RPMI8226 (cell line): Measurements from ENCODE around the gene NDUFS4.
"Not testable (repeated sequence)": the region's sequence is repeated elsewhere in the genome, so short reads cannot be mapped to it uniquely, and the experiment has no call there.

Experiments
- DNase-seq: peaks from one replicate; pipeline ENCODE4 v3.0.0-alpha.2; 2015

NDUFS4 gene

DNA sequence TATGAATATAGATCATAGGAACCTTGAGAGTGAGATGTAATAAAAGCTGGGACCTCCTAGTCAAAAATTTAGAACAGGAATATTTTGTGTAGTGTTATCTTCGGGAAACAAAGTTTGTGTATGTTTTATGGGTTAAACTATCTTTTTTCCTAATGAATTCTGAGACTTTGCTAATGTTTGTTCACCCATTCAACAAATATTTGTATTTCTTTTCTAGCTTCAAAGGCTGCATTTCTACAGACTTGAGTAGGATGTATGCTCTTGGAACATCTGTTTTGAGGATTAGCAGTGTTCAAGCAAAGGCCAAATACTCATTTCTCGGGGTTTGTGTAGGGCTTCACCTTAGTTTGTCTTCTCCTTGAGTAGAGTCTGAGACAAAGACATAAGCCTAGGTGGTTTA lies 16.2 kb downstream of the NDUFS4 start:
- DNase-seq: no peak

DNA sequence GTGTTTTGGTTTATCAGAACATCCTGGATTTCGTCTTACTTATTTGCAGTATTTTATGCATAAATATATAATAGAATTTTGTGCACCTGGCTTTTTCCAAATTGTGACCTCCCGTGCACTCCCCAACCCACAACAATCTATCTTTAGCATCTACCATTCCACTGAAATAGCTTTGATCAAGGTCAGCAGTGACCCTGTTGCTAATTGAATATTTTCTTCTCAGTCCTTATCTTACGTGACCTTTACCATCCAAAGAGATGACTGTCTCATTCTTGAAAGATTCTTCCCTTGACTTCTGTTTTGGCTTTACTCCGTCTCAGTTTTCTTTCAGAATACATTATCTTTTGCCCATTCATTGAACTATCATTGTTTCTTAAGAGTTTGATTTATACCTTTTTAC lies 18.4 kb downstream of the NDUFS4 start:
- no peak for DNase-seq

DNA sequence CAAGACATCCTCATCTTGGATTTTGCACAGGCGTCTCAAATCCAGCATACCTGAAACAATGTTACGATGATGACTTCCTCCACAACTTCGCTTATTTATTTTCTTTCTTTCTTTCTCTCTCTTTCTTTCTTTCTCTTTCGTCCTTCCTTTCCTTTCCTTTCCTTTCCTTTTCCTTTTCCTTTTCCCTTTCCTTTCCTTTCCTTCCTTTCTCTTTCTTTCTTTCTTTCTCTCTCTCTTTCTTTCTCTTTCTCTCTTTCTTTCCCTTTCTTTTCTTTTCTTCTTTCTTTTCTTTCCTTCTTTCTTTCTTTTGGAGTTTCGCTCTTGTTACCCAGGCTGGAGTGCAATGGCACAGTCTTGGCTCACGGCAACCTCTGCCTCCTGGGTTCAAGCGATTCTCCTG lies 20.1 kb downstream of the NDUFS4 start:
- DNase-seq: no peak

DNA sequence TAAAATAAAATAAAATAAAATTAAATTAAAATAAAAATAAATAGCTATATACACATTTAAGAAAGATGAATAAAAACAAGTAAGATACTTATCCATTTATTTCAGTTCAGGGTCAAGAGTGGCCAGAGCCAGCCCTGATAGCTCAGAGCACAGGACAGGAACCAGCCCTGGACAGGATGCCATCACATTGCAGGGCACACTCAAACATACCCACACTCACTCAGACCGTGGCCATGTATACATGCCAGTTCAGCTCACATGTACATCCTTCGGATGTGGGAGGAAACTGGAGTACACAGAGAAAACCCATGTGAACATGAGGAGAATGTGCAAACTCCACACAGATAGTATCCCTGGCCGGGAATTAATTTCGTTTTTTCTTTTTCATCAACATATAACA lies 21.8 kb downstream of the NDUFS4 start:
- DNase-seq: no peak

DNA sequence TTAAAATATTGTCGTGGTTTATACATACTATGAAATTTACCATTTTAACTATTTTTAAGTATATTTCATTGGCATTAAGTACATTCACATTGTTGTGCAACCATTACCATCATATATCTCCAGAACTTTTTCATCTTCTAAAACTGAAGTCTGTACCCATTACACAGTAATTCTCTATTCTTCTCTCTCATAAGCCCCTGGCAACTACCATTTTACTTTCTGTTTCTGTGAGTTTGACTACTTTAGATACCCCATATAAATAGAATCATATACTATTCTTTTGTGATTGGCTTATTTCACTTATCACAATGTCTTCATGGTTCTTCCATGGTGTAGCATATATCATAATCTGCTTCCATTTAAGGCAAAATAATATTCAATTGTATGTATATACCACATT lies 30.3 kb downstream of the NDUFS4 start:
- DNase-seq: no peak

DNA sequence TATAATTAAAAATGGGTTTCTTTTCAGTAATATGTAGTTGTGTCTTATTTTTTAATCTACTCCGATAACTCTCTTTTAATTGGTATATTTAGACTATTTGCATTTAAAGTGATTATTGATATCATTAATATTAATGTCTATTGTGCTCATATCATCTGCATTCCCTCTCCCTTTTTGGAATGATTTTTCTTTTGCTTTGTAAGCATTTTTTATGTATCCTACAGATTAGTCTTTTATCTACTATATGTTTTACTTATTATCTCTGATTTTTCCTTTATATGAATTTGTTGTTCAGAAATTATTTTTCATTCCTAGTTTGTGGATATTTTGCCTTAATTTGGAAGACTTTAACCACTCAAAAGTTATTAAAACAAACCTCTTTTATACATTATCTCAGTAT lies 34.0 kb downstream of the NDUFS4 start:
- no peak for DNase-seq

DNA sequence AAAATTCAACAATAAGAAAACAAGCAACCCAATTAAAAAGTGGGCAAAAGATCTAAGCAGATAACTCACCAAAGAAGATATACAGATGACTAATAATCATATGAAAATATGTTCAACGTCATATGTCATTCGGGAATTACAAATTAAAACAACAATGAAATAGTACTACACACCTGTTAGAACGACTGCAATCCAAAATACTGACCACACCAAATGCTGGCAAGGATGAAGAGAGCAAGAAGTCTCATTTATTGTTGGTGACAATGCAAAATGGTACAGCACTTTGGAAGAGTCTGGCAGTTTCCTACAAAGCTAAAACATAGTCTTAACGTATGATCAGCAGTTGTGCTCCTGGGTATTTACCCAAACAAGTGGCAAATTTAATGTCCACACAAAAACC lies 37.5 kb downstream of the NDUFS4 start:
- no peak for DNase-seq

DNA sequence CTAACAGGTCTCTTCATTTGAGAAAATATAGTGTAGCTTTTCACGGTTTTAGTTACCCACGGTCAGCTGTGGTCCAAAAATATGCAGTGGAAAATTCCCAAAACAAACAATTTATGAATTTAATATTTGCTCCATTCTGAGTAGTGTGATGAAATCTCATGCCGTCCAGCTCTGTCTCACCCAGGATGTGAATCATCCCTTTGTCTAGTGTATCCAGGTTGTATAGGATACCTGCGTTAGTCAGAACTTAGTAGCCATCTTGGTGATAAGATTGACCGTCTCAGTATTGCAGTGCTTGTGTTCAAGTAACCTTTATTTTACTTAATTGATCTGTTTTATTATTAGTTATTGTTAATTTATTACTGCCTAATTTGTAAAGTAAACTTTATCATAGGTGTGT lies 41.1 kb downstream of the NDUFS4 start:
- DNase-seq: no peak

DNA sequence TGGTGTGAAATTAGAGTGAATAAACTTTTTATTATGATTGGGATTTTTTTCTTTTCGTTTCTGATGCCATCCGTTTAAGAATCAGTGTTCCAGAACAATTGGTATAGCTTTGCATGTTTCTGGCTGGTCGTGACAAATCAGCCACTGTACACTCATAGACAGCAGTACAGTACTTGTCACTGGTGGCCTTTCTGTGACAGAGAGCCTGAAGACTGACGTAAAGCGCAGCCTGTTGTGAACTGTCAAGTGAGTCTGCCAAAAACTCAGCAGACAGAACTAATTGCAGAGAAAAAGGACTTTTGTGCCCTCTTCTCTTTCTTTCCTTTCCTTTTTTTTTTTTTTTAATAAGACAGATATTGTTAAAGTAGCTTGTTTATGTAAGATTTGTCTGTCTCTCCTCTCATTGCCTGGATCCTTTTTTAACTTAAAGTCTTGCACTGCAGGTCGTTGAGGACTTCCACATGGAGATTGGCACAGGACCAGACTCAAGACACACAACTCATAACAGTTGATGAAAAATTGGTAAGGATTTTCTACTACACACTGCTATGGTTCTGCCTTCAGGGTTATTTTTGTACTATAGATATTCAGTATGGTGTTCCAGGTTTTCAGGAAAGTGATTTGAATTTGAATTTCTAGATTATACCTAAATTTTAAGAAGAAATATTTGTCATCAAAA lies 42.7 kb downstream of the NDUFS4 start:
- DNase-seq: no peak

DNA sequence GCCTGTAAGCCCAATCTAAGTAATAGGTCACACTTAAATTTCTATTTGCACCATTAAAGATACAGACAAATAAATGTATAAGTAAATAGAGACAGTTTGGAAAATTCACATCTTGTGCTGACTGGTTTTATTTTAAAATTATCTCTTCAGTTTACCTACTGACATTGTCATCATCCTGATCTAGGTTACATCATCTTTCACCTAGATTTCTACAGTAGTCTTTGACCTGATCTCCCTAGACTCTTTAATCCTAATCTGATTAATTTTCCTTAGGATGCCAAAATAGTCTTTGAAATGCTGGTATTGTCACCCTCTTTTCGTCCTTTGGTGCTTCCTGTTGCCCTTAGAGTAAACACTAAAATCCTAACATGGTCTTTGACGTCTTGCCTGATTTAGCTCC lies 43.9 kb downstream of the NDUFS4 start:
- DNase-seq: no peak

DNA sequence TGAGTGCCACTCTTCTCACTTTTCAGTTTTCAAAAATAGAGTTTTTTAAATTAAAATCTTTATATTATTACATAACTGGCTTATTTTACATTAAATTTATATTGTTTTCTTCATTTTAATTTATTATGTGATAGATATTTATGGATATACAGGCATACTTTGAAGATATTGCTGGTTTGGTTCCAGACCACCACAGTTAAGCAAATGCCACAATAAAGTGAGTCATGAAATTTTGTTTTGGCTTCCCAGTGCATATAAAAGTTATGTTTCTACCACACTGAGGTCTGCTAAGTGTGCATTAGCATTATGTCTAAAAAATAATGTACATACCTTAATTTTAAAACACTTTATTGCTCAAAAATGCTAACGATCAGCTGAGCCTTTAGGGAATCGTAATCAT lies 47.4 kb downstream of the NDUFS4 start:
- DNase-seq: no peak

DNA sequence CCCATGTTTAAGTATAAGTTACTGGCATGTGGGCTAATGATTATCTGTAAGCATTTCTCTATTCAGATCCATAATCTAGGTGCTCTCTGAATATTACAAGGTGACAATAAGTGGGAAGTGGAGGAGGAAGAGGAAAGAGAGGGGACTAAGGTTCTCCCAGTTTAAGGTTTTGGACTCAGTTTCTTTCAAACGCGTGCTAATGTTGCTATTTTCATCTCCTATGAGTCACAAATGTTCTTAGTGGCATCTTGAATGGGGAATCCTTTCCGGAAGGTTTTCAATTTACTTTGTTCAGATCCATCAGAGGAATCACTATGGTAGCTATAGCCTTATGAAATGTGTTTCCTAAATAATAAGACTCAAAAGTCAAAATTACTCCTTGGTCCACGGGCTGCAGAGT lies 48.5 kb downstream of the NDUFS4 start:
- DNase-seq: not testable (repeated sequence)

DNA sequence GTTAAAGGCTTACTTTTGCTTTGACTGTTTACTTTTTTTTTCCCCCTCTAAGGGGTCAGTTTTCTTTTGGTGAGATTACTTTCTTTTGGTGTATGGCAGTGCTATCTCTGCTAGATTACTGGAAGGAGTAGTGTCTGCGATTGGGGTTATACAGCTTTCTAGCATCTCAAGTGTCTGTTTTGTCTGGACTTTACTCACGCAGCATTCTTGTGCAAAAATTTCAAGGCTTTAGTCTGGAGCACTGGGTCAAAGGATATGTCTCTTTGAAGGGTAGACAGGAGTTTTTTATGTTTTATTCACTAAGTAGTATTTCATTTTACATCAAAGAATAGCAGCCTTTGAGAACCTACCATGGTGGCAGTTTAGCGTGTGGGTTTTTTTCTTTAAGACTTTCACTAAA lies 52.6 kb downstream of the NDUFS4 start:
- DNase-seq: no peak

DNA sequence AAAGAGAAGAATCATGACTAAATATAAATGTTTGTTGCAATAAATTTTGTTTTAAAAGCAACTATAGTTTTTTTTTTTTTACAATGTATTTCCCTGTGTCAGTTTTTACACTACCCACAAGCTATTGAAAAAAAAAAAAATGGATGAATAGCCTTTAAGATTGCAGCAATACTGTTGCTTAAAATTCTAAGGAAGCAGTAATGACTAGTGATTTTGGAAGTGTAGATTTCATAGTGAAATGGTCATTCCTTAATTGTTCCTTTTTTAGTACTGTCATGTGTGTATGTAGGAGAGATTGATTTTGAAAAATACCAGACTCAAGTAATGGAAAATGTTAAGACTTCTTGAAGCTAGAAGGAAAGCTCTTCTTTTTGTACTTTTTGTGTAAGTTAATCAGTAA lies 53.1 kb downstream of the NDUFS4 start:
- DNase-seq: no peak

DNA sequence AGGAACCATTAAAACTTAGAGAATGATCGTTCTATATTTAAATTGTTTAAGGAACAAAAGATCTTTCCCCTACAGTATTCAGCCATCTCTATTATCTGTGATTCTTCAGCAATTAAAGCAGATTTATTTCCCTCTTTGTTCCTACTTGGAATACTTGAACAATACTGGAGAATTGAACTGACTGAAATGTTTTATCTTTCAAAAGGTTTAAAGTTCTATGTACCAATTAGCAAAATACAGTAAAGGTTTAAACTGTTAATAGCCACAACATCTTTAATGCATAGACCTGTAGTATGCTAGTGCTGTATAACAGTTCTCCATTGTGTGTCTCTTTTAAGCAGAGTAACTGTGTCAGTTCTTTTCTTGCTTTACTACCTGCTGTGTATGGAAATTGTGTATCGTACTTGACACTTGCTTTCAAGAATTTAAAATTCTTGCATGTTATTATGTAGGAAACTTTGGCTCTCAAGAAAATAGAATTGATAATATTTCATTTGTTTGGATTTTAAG lies 54.0 kb downstream of the NDUFS4 start:
- no peak for DNase-seq

DNA sequence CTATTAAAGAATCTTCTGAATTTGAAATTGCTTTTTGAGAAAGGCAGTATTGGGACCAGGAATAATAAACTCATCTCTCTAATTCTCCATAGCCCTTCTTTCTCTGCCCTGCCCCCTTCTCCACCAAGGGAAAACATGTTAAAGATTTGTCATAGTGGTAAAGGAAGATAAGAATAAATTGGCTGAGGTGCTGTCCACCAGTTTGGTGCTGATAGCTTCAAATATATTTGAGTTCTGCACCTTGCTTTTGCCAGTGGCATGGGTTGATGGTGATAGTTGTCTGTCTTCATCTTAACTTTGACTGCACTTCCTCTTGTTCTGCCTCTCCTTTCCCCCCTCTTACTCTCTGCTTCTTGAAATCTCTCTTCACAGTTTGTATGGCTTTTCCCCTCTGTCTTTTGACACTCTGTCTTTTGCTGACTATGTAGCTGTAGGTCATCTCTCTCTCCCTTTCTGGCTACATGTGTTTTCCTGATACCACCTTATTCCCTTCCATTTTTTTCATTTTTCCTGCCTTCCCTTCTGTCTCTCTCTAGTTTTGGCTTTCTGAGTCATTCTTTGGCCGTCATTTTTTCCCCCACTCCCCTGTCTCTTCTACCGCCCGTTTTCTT lies 56.6 kb downstream of the NDUFS4 start:
- no peak for DNase-seq

DNA sequence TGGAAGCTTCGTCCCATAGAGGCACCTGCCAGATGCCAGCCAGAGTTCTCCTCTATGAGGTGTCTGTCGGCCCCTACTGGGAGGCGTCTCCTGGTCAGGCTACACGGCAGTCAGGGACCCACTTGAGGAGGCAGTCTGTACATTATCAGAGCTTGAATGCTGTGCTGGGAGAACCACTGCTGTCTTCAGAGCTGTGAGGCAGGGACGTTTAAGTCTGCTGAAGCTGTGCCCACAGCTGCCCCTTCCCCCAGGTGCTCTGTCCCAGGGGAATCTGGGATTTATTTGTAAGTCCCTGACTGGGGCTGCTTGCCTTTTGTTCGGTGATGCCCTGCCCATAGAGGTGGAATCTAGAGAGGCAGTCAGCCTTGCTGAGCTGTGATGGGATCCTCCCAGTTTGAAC lies 70.8 kb downstream of the NDUFS4 start:
- DNase-seq: no peak

DNA sequence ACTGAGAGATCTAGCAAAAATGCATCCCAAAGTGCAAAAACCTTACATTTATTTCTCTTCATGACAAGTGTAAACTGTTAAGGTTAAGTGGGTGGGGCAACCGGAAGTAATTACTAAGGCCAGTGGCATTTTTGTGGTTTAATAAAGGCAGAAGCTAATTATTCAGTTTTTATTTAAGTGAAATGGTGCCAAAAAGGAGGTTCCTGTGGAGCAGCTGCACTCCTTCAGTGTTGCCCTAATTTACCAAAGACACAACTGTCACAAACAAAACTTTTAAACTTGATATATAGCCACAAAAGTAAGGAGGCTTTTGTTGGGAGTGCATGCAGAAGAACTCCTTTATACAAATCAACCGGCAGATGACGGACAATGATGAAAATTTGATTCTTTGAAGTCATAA lies 81.6 kb downstream of the NDUFS4 start:
- DNase-seq: no peak

DNA sequence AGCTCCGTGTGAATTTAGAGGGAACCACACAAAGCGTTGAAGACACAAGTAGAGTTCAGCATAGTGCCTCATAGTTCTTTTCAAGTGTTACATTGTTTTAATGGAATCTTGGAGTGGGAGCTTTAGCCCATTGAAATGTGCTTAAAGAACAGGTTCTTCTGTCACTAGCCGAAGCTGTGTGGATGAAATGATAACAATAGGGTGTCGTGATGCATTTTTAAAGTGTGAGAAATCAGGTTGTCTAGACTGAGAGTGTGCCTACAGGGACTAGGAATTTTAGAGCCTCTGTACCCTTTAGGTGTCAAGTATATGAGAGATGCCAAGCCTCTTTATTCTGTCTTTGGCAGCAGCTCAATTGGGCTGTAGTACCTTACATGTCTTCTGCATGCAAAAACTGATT lies 83.0 kb downstream of the NDUFS4 start:
- no peak for DNase-seq

DNA sequence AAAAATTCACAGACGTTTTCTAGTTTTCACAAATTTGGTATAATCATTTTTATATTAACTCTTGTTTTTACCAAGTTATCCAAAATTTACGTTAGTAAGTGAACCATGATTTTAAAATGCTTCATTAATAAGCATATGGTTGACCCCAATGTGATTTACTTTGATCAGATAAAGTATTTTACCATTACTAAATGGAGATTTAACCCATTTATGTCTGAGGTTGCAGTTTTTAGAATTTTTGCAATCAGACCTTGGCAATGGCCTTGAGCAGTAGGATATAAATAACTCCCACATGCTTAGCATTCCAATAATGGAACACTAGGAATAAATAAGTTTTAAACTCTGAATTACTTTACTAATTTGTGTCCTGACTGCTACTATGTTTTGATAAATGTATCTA lies 84.6 kb downstream of the NDUFS4 start:
- DNase-seq: no peak

DNA sequence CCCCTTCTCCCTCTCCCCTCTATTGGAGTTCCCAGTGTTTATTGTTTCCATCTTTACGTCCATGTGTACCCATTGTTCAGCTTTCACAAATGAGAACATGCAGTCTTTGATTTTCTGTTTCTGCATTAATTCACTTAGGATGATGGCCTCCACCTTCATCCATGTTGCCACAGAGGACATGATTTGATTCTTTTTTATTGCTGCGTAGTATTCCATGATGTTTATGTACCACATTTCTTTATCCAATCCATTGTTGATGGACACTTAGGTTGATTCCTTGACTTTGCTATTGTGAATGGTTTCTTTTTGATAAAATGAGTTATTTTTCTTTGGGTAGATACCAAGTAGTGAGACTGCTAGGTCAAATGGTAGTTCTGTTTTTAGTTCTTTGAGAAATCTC lies 88.9 kb downstream of the NDUFS4 start:
- DNase-seq: no peak

DNA sequence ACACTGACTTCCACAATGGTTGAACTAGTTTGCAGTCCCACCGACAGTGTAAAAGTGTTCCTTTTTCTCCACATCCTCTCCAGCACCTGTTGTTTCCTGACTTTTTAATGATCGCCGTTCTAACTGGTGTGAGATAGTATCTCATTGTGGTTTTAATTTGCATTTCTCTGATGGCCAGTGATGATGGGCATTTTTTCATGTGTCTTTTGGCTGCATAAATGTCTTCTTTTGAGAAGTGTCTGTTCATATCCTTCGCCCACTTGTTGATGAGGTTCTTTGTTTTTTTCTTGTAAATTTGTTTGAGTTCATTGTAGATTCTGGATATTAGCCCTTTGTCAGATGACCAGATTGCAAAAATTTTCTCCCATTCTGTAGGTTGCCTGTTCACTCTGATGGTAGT lies 100.1 kb downstream of the NDUFS4 start:
- DNase-seq: not testable (repeated sequence)

DNA sequence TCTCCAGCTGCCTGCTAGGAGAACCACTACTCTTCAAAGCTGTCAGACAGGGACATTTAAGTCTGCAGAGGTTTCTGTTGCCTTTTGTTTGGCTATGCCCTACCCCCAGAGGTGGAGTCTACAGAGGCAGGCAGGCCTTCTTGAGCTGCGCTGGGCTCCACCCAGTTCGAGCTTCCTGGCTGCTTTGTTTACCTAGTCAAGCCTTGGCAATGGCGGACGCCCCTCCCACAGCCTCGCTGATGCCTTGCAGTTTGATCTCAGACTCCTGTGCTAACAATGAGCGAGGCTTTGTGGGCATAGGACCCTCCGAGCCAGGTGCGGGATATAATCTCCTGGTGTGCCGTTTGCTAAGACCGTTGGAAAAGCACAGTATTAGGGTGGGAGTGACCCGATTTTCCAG lies 104.9 kb downstream of the NDUFS4 start:
- not testable (repeated sequence) for DNase-seq

DNA sequence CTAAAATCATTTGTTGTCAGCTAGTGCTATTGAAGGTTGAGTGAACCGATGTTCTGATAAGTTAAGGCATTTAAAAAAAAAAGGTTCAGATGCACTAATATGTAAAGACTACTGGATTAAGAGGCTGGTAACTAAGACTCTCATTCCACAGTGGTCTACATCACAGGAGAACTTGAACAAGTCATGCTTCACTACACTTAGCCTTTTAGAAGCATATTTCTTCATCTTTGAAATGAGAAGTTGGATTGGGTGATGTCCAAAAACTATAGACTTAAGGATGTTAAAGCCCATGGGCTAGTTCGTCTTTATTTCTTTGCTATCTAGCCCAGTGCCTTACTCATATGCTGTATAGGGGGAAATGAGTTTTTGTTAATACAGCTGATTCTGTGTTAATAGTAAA lies 107.2 kb downstream of the NDUFS4 start:
- no peak for DNase-seq

DNA sequence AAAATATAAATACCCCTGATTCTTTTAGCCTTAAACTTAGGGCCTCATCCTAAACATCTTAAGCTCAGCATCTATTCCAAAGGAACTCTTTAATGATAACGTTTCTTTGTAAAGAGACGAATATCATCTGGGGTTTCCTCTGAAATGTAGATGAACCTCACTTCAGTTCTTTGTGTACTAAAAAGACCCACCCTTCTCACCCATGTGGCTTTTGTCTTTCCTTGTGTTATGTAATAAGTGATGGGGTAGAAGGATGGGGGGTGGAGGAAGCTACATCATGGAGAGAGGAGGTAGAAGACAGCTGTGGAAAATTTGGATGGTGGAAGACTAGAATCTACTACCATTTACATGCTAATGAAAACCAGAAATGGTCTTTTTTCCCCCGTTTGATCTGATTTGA lies 111.0 kb downstream of the NDUFS4 start:
- DNase-seq: no peak
